ENCODE data around the gene DIAPH3.

DIAPH3 gene

DNA sequence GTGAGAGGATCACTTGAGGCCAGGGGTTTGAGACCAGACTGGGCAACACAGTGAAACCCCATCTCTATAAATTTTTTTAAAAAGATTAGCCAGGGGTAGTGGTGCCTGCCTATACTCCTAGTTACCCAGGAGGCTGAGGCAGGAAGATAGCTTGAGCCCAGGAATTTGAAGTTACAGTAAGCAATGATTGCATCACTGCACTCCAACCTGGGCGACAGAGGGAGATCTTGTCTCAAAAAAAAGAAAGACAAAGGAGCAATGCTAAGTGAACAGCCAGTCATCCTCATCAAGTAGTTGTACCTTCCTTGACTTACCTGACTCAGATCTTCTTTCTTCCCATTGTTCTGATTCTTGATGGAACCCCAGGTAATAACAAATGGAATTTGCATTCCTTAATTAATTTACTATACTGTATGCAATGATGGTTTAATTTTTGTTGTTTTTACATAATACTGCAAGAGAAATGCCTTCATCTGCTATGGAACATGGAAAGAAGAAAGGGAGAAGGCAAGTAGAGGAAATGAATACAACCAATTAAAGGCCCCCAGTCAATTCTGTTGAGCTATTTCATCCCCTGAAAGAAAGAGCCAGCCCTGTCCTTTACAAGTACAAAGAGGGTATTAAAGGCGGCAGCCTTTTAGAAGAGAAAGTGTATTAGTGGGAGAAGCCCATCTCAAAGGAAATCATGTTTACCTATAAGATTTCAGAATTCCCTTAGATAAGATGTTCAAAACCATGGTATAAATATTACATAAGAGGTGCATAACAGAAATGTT is 316.7 kb downstream of the DIAPH3 start:
- no peak for DNase-seq (ENCODE audit: low spot score)
- in situ Hi-C loops (cut with MboI; ENCODE audit: low sequenced_read_pairs, unreplicated experiment): no loop called here
- TF ChIP-seq, protein P1, sequence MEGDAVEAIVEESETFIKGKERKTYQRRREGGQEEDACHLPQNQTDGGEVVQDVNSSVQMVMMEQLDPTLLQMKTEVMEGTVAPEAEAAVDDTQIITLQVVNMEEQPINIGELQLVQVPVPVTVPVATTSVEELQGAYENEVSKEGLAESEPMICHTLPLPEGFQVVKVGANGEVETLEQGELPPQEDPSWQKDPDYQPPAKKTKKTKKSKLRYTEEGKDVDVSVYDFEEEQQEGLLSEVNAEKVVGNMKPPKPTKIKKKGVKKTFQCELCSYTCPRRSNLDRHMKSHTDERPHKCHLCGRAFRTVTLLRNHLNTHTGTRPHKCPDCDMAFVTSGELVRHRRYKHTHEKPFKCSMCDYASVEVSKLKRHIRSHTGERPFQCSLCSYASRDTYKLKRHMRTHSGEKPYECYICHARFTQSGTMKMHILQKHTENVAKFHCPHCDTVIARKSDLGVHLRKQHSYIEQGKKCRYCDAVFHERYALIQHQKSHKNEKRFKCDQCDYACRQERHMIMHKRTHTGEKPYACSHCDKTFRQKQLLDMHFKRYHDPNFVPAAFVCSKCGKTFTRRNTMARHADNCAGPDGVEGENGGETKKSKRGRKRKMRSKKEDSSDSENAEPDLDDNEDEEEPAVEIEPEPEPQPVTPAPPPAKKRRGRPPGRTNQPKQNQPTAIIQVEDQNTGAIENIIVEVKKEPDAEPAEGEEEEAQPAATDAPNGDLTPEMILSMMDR (IDR thresholded peaks at IDR 0.05; ENCODE audit: borderline replicate concordance, control extremely low read depth, extremely low read depth, insufficient read depth, missing control alignments): no peak

DNA sequence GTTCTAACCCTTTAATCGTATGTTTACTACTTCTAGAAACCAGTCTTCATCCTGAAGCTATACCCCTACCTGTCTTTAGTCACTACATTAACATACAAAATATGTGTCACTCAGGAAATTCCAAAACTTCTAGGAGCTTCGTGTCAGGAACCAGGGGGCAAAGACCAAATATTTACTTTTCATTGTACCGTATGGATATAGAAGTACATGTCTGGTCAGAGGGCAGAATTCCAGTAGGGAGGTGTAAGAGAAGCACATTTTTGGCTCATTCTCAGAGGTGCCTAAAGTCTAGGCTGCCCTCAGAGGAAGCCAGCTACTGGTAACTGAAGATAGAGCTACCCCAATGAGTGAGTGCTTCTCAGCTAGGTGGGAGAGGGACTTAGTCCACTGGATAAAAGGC is 320.7 kb downstream of the DIAPH3 start:
- TF ChIP-seq, protein P1 (IDR thresholded peaks at IDR 0.05; ENCODE audit: borderline replicate concordance, control extremely low read depth, extremely low read depth, insufficient read depth, missing control alignments): no peak
- in situ Hi-C loops (cut with MboI; ENCODE audit: low sequenced_read_pairs, unreplicated experiment): no loop called here
- no peak for DNase-seq (ENCODE audit: low spot score)

DNA sequence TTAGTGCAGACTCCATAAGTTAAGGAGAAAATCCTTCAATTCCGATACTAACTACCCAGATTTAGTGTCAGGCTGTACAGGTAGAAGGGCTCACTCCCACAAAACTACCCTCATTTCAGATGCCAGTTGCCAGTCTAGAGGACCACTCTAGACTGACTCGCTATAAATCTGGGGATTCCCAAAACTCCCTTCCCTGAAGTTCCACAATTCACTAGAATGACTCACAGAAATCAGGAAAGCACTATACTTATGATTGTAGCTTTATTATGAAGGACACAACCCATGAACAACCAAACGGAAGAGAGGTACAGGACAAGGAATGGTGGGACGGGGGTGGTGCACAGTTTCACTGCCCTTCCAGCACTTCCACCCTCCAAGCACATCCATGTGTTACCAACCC is 321.2 kb downstream of the DIAPH3 start:
- in situ Hi-C loops (cut with MboI; ENCODE audit: low sequenced_read_pairs, unreplicated experiment): no loop called here
- TF ChIP-seq, protein P1 (IDR thresholded peaks at IDR 0.05; ENCODE audit: borderline replicate concordance, control extremely low read depth, extremely low read depth, insufficient read depth, missing control alignments): no peak
- DNase-seq (ENCODE audit: low spot score): no peak

DNA sequence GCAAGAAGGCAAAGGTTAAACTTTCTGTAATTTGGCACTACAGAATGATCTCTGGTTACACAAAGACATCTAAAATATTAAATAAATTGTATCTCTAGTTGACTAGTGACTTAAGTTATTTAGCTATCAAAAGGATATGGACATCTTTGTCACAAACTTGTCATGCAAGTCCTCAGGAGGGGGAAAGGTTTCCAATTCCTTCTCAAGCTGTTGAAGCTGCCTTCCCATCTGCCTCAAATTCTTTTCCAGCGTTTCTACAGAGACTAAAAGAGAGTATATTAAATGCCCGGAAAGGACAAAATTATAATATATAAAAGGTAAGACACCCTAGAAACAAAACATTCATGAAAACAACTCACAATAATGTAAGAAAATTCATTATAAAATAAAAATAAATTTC is 324.5 kb downstream of the DIAPH3 start:
- TF ChIP-seq, protein P1 (IDR thresholded peaks at IDR 0.05; ENCODE audit: borderline replicate concordance, control extremely low read depth, extremely low read depth, insufficient read depth, missing control alignments): no peak
- no peak for DNase-seq (ENCODE audit: low spot score)
- in situ Hi-C loops (cut with MboI; ENCODE audit: low sequenced_read_pairs, unreplicated experiment): no loop called here

DNA sequence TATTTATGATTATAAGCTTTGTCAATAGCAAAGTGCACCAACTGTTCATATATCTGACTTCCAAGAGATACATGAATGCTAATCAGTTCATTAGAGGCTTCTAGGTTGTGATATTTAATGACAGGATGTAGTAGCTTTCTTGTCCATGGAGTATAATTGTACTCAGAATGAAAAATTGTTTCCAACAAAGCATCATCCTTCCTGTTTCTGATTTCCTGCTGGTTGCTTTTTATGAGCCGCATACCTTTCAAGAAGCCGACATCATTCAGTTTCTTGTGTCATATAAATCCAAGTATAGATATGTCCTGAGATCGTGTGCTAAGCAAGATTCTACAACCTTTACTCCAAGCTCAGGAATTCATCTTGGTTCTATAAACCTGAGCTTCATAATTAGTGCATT is 326.6 kb downstream of the DIAPH3 start:
- TF ChIP-seq, protein P1 (IDR thresholded peaks at IDR 0.05; ENCODE audit: borderline replicate concordance, control extremely low read depth, extremely low read depth, insufficient read depth, missing control alignments): no peak
- no peak for DNase-seq (ENCODE audit: low spot score)
- in situ Hi-C loops (cut with MboI; ENCODE audit: low sequenced_read_pairs, unreplicated experiment): no loop called here

DNA sequence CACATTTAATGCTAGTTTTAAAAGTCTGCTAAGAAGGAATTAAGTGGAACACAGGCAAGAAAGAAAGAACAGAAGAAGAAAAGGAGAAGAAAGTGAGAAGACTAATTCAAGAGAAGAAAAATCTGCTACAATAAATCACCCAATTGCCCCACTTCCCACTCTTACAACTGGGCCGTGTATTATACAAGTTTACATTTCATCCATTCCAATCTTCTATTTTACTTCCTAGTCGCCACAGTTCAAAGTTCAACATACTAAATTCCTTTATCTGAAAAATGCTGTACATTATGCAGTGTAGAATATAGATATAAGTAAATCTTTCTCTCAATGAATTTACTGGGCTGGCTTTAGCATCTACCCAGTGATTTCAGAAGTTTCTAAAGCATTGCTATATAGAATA is 328.2 kb downstream of the DIAPH3 start:
- in situ Hi-C loops (cut with MboI; ENCODE audit: low sequenced_read_pairs, unreplicated experiment): no loop called here
- TF ChIP-seq, protein P1 (IDR thresholded peaks at IDR 0.05; ENCODE audit: borderline replicate concordance, control extremely low read depth, extremely low read depth, insufficient read depth, missing control alignments): no peak
- DNase-seq (ENCODE audit: low spot score): no peak

Data from GM13976 (cell line).